Neutrophil (primary cell): Measurements from ENCODE around the gene MATN4.

Experiments used
- H3K27ac ChIP-seq: fragments of 200-600 bp; sonication (generic); 2 replicates; pipeline ENCODE4 v1.5.1; 2016; ENCODE audit warnings: mild to moderate bottlenecking, moderate library complexity
- H3K27me3 ChIP-seq: fragments of 200-600 bp; sonication (generic); 2 replicates; pipeline ENCODE4 v1.6.0; 2016; ENCODE audit warnings: mild to moderate bottlenecking
- H3K36me3 ChIP-seq: fragments of 200-600 bp; sonication (generic); 2 replicates; pipeline ENCODE4 v1.5.1; 2017
- H3K4me1 ChIP-seq, 2 experiments: fragments of 200-600 bp in 1 of 2; sonication (generic) in 1 of 2; 1 replicate in 1 of 2; 2 replicates in 1 of 2; pipeline versions ENCODE4 v1.5.1 to v1.6.1; 2013 to 2016; ENCODE audit warnings: low read depth in 1 of 2, low read length in 1 of 2, mild to moderate bottlenecking in 1 of 2, moderate library complexity in 1 of 2; ENCODE audit not compliant: control insufficient read depth in 1 of 2, insufficient read depth in 1 of 2
- H3K4me3 ChIP-seq, 2 experiments: fragments of 200-600 bp in 1 of 2; sonication (generic) in 1 of 2; 1 replicate in 1 of 2; 2 replicates in 1 of 2; pipeline ENCODE4 v1.5.1; 2013 to 2016; ENCODE audit warnings: low read depth in 1 of 2, low read length in 1 of 2, mild to moderate bottlenecking in 1 of 2, moderate library complexity in 1 of 2
- H3K9me3 ChIP-seq: fragments of 200-600 bp; sonication (generic); 2 replicates; pipeline ENCODE4 v1.5.1; 2016
- TF ChIP-seq, protein P1 (sequence below): fragments of 200-600 bp; sonication (generic); IDR thresholded peaks from 2 replicates; pipeline ENCODE4 v1.5.1; 2016; ENCODE audit warnings: antibody characterized with exemption

MATN4 gene

DNA sequence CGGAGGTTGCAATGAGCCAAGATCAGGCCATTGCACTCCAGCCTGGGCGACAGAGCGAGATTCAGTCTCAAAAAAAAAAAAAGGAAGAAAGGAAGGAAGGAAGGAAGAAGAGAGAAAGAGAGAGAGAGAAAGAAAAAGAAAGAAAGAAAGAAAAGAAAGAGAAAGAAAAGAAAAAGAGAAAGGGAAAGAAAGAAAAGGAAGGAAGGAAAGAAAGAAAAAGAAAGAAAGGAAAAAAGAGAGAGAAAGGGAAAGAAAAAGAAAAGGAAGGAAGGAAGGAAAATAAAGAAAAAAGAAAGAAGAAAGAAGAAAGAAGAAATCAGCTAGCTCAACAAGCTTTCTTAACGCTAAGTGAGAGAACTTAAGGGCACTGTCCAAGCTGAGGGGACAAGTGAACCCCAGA, 7.6 kb upstream of the MATN4 start:
- Histone ChIP-seq H3K4me1 (peaks cover 9 to 17% of the 10 kb centered on the region in 2 experiments), H3K27ac (no peak overlapping the region), H3K9me3 (no peaks in the 10 kb centered on the region), H3K27me3 (peaks cover 71% of the 10 kb centered on the region), H3K4me3 (no peak overlapping the region), H3K36me3 (no peaks in the 10 kb centered on the region)
- TF ChIP-seq, protein P1, sequence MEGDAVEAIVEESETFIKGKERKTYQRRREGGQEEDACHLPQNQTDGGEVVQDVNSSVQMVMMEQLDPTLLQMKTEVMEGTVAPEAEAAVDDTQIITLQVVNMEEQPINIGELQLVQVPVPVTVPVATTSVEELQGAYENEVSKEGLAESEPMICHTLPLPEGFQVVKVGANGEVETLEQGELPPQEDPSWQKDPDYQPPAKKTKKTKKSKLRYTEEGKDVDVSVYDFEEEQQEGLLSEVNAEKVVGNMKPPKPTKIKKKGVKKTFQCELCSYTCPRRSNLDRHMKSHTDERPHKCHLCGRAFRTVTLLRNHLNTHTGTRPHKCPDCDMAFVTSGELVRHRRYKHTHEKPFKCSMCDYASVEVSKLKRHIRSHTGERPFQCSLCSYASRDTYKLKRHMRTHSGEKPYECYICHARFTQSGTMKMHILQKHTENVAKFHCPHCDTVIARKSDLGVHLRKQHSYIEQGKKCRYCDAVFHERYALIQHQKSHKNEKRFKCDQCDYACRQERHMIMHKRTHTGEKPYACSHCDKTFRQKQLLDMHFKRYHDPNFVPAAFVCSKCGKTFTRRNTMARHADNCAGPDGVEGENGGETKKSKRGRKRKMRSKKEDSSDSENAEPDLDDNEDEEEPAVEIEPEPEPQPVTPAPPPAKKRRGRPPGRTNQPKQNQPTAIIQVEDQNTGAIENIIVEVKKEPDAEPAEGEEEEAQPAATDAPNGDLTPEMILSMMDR: no peak

DNA sequence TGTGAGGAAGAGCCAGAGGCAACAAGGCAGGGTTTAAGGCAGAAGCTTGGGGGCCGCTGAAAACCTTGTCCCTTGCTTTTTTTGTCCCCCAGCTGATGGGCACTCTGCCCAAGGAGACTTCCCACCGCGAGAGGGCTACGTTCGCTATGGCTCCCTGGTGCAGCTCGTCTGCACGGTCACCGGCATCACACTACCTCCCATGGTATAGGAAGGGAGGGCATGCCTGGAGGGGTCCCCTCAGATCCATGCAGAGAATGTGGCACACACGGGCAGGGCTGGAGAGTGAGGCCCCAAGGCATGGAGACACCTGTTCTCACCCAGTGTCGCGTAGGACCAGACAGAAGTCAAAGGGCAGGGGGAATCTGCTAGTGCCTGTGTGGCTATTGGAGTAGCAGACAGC, 5.8 kb upstream of the MATN4 start:
- no peaks in the 10 kb centered on the region for H3K9me3 ChIP-seq
- peaks cover 3 to 7% of the 10 kb centered on the region in 2 experiments for H3K4me1 ChIP-seq
- H3K36me3 ChIP-seq: no peaks in the 10 kb centered on the region
- TF ChIP-seq, protein P1: no peak
- peaks cover 71% of the 10 kb centered on the region for H3K27me3 ChIP-seq
- H3K27ac ChIP-seq: no peak overlapping the region
- H3K4me3 ChIP-seq: no peak overlapping the region

DNA sequence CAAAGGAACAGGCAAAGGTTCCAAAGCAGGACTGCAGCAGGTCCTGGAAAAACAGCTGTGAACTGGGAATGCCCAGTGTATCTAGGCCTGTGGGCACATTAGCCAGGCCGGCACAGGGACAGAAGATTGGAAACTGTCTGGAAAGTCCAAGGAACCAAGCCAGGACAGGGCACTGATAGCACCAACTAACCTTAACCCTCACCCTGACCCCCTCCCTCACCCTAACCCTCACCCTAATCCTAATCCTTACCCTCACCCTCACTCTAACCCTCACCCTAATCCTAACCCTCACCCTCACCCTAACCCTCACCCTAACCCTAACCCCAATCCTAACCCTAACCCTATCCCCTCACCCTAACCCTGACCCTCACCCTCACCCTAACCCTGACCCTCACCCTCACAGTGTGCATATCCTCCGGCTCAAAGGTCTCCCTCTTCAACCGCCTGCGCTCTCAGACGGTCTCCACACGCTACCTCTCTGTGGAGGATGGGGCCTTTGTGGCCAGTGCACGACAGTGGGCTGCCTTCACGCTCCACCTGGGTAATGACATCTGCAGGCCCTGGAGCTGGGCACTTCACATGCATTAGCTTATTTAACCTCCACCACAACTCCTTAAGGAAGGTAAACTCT, 5.1 kb upstream of the MATN4 start:
- H3K36me3 ChIP-seq: no peaks in the 10 kb centered on the region
- H3K4me3 ChIP-seq: no peak overlapping the region
- TF ChIP-seq, protein P1: no peak
- no peaks in the 10 kb centered on the region for H3K9me3 ChIP-seq
- H3K27ac ChIP-seq: no peak overlapping the region
- peaks cover 75% of the 10 kb centered on the region for H3K27me3 ChIP-seq
- H3K4me1 ChIP-seq: peaks cover 0 to 7% of the 10 kb centered on the region in 2 experiments

DNA sequence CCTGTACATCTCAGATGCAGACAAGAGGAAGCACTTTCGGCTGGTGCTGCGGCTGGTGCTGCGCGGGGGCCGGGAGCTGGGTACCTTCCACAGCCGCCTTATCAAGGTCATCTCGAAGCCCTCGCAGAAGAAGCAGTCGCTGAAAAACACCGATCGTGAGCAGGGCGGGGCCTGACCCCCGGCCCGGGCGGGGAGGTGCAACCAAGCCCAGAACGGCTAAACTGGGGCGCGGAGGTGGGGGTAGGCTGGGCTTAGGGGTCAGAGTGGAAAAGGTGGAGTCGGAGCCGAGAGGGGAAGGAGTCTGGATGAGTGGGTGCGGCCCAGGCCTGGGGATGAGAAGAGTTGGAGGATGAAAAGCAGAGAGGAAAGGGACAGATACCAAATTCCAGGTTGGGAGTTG, 4.1 kb upstream of the MATN4 start:
- Histone ChIP-seq H3K4me1 (peaks cover 0 to 7% of the 10 kb centered on the region in 2 experiments), H3K36me3 (no peaks in the 10 kb centered on the region), H3K27ac (no peak overlapping the region), H3K9me3 (no peaks in the 10 kb centered on the region), H3K4me3 (no peak overlapping the region), H3K27me3 (peaks cover 75% of the 10 kb centered on the region)
- TF ChIP-seq, protein P1: no peak

DNA sequence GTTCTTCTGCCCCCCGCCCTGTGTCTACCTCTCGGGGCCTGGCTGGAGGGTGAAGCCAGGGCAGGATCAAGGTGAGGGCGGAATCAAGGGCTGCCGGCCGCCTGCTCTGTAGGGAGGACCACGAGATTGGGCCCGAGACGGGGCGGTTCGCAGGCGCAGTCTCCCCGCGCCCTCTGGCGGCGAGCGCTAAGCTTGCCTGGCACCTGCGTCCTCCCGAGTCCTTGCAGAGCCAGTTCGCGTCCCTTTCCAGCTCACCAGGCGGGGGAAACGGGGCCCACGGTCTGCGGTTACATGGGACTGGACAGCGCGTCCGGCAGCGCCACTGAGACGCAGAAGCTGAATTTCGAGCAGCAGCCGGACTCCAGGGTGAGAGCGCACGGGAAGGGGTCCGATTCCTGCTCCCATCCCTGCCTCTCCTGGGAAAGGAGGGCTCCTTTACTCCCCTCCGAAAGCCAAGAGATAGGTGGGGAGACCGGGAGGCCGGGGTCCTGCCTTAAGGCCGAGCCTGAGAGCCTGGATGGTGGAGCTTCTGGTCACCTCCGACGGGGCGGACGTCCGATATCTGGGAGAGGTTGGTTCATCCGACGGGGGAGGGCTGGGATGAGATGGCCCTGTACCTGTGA, 3.6 kb upstream of the MATN4 start:
- TF ChIP-seq, protein P1: no peak
- Histone ChIP-seq H3K27me3 (peaks cover 75% of the 10 kb centered on the region), H3K36me3 (no peaks in the 10 kb centered on the region)

More for the DNA sequence above, 3.6 kb upstream of the MATN4 start:
- Histone ChIP-seq H3K9me3 (no peaks in the 10 kb centered on the region), H3K4me1 (peaks cover 0 to 7% of the 10 kb centered on the region in 2 experiments), H3K27ac (no peak overlapping the region), H3K4me3 (no peak overlapping the region)
